Esophagus muscularis mucosa (tissue), 3 donors: ENCODE data around the gene CCDC40.

Source experiments
- CTCF ChIP-seq, 3 experiments: fragments of 200-600 bp in 2 of 3; fragments of 450-650 bp in 1 of 3; sonication (generic) in 2 of 3; IDR thresholded peaks; one replicate each; pipeline ENCODE4 v1.5.1; 2017 to 2019; ENCODE audit warnings: antibody characterized with exemption in 3 of 3, mild to moderate bottlenecking in 2 of 3, moderate library complexity in 1 of 3
- EP300 ChIP-seq: sonication (generic); formaldehyde crosslinking; IDR thresholded peaks from one replicate; pipeline ENCODE4 v1.6.1; 2017; ENCODE audit warnings: antibody characterized with exemption

DNA sequence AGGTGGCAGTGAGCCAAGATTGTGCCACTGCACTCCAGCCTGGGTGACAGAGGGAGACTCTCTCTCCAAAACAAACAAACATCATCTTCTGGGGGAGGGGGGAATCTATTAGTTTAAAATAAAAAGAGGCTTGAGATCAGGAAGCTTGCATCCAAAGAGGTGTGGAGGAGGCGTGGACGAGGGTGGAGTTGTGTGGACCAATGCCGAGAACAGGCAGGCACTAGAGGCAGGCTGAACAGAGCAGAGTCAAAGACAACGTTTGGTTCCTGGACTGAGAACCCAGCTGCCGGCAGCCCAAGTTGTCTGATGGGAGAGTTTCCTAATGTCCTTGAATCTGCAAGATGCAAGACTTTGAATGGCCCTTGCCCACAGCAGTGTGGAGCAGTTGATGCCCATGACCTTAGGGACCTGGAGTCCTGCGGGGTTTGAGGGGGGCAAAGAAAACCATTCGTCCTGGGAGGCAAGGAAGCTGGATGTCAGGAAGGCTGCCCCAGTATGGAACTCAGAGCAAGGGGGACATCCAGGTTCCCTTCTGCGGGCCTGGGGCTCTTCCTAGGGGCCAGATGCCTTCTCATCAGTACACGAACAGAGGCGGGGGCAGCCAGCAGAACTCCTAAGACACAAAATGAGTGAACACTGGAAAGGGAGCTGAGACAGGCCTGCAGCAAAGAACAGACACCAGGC, 9.9 kb upstream of the CCDC40 start:
- TF ChIP-seq CTCF (IDR thresholded peaks at IDR 0.05) (no peak), EP300 (no peak)
